ENCODE results near the gene DSTN.

The DSTN gene

DNA sequence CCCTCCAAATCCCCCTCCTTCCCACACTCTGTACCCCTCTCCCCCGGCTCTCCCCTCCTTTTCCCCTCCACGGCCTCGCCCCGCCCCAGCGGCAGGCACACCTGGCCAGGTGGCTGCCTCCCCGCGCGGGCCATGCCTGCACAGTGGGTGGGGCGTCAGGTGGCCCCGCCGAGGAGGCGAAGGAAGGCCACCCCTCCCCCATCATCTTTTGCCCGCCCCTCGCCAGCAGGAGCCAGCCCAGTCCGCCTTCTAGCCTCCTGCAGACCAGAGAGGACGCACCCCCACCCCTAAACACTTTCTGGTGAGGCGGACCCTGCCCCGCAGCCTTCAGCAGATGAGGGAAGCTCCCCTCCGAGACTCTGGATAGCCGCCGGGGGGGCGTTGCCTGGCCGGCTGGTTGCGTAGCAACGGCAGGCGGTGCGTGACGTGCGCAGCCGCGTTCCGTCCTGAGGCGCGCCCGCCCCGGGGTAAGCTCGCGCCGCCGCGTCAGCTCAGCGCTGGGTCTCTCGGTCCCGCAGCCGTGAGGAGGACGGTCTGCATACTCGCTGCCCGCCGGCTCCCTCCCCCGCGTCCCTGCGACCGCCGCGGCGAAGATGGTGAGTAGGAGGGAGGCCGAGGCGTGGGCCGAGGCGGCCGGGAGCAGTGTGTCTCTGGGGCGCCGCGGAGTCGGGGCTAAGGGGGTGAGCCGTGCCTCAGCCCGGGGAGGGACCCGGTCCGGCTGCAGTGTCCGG, at the start of gene DSTN:
DSTN (plus strand) TSS at position 460 of the 731 bp plus-strand sequence; CDS start at position 594, 134 bp downstream.
- peak; percentile 58 for DNase-seq

- no peak for DNase-seq
Measured at GRCh38 chr20:17520583-17520982, 49.3 kb upstream of the DSTN start.

DNA sequence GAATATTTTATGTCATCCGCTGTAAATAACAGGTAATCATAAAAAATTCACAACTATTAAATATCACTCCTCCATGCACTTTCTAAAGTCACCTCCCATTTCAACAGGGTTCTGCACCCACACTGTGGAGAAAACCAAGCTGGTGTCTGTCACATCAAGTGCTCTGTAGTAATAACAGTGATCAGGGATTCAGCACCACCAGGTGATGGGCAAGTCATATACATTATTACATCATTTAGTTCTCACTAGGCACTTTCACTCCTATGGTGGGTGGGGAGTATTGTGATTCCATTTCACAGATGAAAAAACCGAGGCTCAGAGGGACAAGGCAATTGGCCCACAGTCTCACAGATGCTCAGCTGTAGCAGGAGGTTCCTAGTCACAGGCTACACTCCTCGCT, 47.3 kb upstream of the DSTN start:
- no peak for DNase-seq

DNA sequence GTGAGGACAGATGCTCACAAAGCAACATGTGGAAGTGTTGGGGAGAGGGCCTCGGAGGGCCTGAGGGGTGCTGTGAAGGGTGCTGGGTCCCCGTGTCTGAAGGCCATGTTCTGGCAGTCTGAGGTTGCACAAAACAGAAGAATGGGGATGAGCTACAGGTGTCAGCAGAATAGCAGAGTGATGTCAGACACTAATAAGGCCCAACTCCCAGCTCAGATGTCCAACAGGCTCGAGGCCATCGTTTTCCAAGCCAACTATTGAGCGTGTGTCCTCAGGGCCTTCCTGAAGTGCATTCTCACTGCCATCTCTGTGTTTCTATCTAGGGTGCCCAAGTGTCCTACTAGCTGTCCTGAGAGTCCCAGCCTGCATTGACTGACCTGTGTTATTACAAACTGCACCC, 46.5 kb upstream of the DSTN start:
- no peak for DNase-seq

DNA sequence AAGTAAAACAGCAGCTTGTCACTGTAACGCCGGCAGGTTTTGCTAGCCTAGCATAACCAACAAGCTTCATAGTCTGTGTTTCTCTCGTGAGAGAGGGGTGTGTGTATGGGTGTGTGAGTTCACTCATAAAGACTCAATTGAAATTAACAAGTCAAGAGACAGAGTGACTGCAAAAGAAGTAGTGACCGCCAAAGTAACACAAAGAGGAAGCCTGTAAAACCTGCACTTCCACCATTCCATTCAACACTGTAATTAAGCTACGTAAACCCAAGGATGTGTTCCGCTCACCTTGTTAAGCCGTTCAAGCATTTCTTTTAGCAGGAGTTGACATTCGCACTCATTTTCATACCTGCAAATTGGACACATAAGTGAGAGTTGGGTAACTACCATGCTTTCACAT, 45.3 kb upstream of the DSTN start:
- no peak for DNase-seq

GRCh38 chr20:17525132-17525531, 44.7 kb upstream of the DSTN start:
- DNase-seq = no peak

- peak; percentile 20 for DNase-seq
Measured at GRCh38 chr20:17525650-17526049, 44.2 kb upstream of the DSTN start.

DNA sequence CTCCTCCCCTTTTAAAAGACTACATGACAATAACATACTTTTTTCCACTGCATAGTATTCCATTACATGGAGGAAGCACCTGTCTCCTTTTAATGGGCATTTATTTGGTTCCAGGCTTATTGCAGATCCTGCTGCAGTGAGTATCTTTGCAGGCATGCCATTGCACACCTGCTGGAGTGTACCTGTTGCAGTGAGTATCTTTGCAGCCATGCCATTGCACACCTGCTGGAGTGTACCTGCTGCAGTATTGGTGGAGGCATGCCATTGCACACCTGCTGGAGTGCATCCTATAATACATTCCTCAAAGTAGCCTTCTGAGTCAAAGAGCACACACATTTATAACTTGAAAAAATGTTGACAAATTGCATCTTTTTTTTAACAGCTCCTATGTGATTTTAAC, 40.3 kb upstream of the DSTN start:
- DNase-seq = no peak

GRCh38 chr20:17530153-17530552, 39.7 kb upstream of the DSTN start:
- DNase-seq = no peak

- peak; percentile 31 for DNase-seq
Measured at GRCh38 chr20:17530716-17531664, 38.9 kb upstream of the DSTN start, which contains the start of gene BFSP1. Gene BFSP1, minus strand, starts transcription at chr20:17531379. Its CDS starts 50 bp downstream, at chr20:17531329.

DNA sequence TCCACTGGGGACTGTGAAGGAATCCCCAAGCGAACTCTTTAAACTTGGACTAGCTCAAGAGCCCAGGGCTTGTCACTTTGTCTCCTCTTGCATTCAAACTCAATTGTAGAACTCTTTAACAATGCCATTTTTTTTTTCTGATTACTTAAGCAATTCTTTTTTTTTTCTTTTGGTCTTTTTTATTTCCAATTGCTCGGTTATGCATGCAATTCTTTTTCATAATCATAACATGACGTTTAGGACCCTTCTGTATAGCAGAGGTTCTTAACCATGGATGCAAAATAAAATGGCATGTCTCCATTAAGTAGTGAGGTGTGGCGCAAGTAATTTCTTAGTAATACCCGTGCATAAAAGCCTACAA, 38.2 kb upstream of the DSTN start:
- DNase-seq = no peak

DNA sequence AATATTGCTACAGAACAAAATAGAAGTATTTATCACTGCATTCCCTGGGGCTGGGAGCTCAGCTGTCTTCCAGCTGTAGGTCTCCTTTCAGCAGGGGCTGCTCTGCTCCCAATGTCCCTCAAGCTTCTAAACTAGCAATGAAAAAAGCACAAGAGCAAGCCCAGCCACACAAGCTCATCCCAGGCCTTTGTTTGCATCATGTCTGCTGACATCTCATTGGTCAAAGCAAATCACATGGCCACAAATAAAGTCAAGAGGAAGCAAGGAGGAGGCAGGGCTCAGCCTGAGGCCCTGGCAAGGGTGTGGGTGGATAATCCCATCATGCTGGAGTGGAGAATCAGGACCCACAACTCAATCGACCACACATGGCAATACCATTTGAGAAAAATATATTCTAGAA, 36.5 kb upstream of the DSTN start:
- peak; percentile 59 for DNase-seq

- no peak for DNase-seq
Measured at GRCh38 chr20:17534077-17534476, 35.8 kb upstream of the DSTN start.

GRCh38 chr20:17536944-17537444, 32.9 kb upstream of the DSTN start:
- DNase-seq = peak; percentile 84

- DNase-seq = no peak
Measured at GRCh38 chr20:17537959-17538358, 31.9 kb upstream of the DSTN start.

DNA sequence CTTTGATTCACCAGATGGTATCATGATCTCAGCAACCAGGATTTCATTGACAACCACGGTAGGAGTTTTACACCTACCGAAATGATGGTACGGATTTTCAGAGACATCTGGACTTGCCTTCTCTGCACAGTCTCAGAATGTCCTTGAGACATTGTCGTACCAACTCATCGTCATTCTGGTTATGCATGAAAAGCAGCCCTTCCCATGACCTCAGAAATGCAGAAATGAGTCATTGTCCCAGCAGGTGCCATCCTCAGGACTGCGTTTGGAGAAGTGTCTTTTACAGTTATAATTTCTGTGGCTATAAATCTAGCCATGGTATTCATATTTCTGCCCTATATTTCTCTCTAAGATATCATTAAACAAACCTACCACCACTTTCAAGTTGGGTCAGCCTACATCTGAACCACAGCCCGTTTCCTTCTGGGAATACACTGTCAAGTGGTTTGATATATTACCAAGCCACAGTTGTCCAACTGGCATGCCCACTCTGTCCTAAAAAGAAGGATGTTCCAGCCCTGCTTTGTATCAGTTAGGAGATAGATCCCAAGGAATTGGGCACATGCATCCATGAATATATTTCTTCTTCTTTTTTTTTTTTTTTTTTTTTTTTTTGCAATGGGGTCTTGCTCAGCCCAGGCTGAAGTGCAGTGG, 31.2 kb upstream of the DSTN start:
- DNase-seq = no peak

DNA sequence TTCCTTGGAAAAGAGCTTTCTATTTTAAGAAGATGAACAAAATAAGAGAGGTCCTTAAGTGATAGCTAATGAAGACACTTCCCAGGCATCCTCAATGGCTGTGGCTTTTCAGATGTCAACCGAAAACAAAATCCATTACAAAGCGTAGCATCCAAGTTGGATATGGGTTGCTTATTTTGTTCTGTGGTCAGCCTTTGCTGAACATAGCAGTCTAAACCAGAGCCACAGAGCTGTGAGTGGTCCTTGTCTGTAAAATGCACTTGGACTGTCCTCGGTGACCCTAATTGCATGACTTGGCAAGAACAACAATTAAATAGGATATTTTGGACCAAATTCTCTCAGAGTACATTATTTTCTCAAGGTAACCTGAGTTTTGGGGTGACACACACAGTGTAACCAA, 28.3 kb upstream of the DSTN start:
- no peak for DNase-seq

- no peak for DNase-seq
Measured at GRCh38 chr20:17541996-17542395, 27.9 kb upstream of the DSTN start.

DNA sequence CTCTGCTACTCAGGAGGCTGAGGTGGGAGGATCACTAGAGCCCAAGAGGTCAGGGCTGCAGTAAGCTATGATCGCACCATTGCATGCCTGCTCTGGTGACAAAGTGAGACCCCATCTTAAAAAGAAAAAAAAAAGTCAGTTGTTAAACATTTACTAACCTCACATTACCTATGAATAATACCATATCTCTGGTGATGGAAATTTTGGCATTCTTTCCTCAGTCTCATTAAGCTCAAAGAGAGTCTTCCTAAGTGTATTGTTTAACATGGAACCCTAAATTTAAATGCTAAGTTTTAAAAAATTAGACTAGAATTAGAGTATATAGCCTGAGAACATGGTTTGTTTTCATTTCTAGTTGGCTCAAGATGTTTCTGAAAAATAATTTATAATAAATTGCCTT, 27.4 kb upstream of the DSTN start:
- no peak for DNase-seq

- no peak for DNase-seq
Measured at GRCh38 chr20:17542993-17543412, 26.9 kb upstream of the DSTN start.

DNA sequence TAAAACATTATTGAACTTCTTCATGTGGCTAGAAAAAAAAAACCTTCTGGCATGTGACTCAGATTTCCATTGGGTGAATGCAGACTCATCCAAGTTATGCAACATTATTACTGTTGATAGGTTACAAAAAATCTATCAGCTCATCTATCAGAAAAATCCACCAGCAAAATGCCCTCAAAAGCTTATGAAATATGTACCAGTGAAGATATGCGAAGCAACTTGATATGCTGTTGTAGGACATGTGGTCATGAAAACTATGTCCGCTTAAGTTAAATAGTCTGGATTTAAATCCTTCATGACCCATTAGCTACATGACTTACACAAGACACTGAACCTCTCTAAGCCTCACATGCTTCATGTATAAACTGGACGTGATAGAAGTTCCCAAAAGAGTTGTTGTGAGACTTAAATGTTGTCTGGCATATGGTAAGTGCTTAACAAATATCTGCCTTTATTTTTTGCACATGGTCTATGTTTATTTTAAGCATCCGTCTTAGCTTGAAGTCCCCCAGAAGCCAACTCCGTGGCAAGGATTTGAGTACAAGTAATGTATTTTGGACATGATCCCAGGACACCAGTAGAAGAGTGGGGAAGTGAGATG, 26.2 kb upstream of the DSTN start:
- no peak for DNase-seq

- DNase-seq = no peak
Measured at GRCh38 chr20:17545127-17545526, 24.7 kb upstream of the DSTN start.

DNA sequence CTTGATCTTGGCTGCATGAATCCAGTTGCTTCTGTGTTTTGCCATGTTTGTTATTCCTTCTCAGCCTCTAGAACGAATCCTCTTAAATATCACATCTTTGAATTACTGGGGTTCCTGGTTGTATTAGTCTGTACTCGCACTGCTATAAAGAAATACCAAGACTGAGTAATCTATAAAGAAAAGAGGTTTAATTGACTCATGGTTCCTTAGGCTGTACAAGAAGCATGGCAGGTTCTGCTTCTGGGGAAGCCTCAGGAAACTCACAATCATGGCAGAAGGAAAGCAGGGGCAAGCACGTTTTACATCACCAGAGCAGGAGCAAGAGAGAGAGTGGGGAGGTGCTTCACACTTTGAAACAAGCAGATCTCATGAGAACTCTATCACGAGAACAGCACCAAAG, 20.7 kb upstream of the DSTN start:
- DNase-seq = no peak
